NCI-H748 (cell line): Measurements from ENCODE around the gene GINS2.

Experiments
- DNase-seq: peaks from one replicate; lab custom pipeline; 2025; ENCODE audit not compliant: unreplicated experiment; lab: John Stamatoyannopoulos, UW

Gene GINS2

GRCh38 chr16:85656351-85657266, 32.1 kb downstream of the GINS2 start:
- DNase-seq, result no peak

GRCh38 chr16:85655216-85656129, 33.3 kb downstream of the GINS2 start:
- DNase-seq, result no peak

GRCh38 chr16:85654251-85655095, 34.3 kb downstream of the GINS2 start:
- no peak for DNase-seq

- DNase-seq, result no peak
These were observed 35.4 kb downstream of the GINS2 start for GRCh38 chr16:85653290-85653891.

- peak; percentile 18 for DNase-seq
These were observed 36.1 kb downstream of the GINS2 start for GRCh38 chr16:85652431-85653221.

- DNase-seq, result peak; percentile 48
These were observed 36.9 kb downstream of the GINS2 start for GRCh38 chr16:85651629-85652430.

GRCh38 chr16:85650844-85651628, 37.7 kb downstream of the GINS2 start:
- DNase-seq, result no peak

GRCh38 chr16:85650135-85650843, 38.5 kb downstream of the GINS2 start:
- no peak for DNase-seq

GRCh38 chr16:85649411-85650134, 39.2 kb downstream of the GINS2 start:
- DNase-seq, result no peak

GRCh38 chr16:85648805-85649204, 39.9 kb downstream of the GINS2 start:
- no peak for DNase-seq

GRCh38 chr16:85648070-85648714, 40.6 kb downstream of the GINS2 start:
- no peak for DNase-seq

- DNase-seq, result no peak
These were observed 41.8 kb downstream of the GINS2 start for GRCh38 chr16:85646976-85647375.

GRCh38 chr16:85646358-85646907, 42.3 kb downstream of the GINS2 start:
- no peak for DNase-seq

GRCh38 chr16:85645021-85645589, 43.6 kb downstream of the GINS2 start:
- DNase-seq, result no peak

GRCh38 chr16:85644093-85644712, 44.6 kb downstream of the GINS2 start:
- DNase-seq, result no peak
